A673 (cell line): ENCODE data around the gene NEO1. TPM values are rescaled to one million over a fixed set of nuclear protein-coding genes. Genes with fewer than 3 reads are reported as not detected.

ENCODE experiments used
- BruUV-seq: library from RNA; stranded (reverse); fragments of 400-500 nt; replicated peaks from 2 replicates; lab custom pipeline; 2021; lab: Mats Ljungman, UMichigan
- CTCF ChIA-PET: fragments of 300-600 bp; sonication (Branson Sonifier 250); formaldehyde crosslinking; loops from one replicate; lab custom pipeline; 2022; ENCODE audit warnings: antibody characterized with exemption; lab: Charles Lee
- POLR2A ChIA-PET: fragments of 300-600 bp; sonication (Branson Sonifier 250); formaldehyde crosslinking; loops from one replicate; lab custom pipeline; 2022; ENCODE audit warnings: antibody characterized with exemption; ENCODE audit not compliant: low non-redundant PET; lab: Charles Lee
- DNase-seq: peaks from one replicate; pipeline ENCODE4 v3.0.0-alpha.2; 2015; ENCODE audit warnings: low spot score
- H3K27ac ChIP-seq: fragments of 200-600 bp; sonication (generic); 2 replicates; pipeline ENCODE4 v1.5.1; 2016; ENCODE audit warnings: mixed run types, low read depth, mild to moderate bottlenecking, mixed read lengths, antibody characterized with exemption, low read length; ENCODE audit not compliant: poor library complexity, severe bottlenecking
- H3K27me3 ChIP-seq: fragments of 200-600 bp; sonication (generic); replicated peaks from 2 replicates; pipeline ENCODE4 v1.6.1; 2017; ENCODE audit warnings: mixed run types, low read depth, mild to moderate bottlenecking, mixed read lengths, antibody characterized with exemption, low read length; ENCODE audit not compliant: insufficient read depth, poor library complexity
- H3K36me3 ChIP-seq: fragments of 200-600 bp; sonication (generic); 2 replicates; pipeline ENCODE4 v1.6.1; 2016; ENCODE audit warnings: mixed run types, mild to moderate bottlenecking, mixed read lengths, antibody characterized with exemption, low read length; ENCODE audit not compliant: insufficient read depth, poor library complexity, severe bottlenecking
- H3K4me1 ChIP-seq: fragments of 200-600 bp; sonication (generic); 2 replicates; pipeline ENCODE4 v1.6.1; 2017; ENCODE audit warnings: mixed run types, mild to moderate bottlenecking, mixed read lengths, antibody characterized with exemption, low read length; ENCODE audit not compliant: insufficient read depth, poor library complexity, severe bottlenecking
- H3K4me3 ChIP-seq: fragments of 200-600 bp; sonication (generic); 2 replicates; pipeline ENCODE4 v1.5.1; 2016; ENCODE audit warnings: low read depth, mixed run types, mild to moderate bottlenecking, mixed read lengths, low read length; ENCODE audit not compliant: poor library complexity, severe bottlenecking
- H3K9me3 ChIP-seq: fragments of 200-600 bp; sonication (generic); 2 replicates; pipeline ENCODE4 v1.6.1; 2016; ENCODE audit warnings: mixed run types, low read depth, mild to moderate bottlenecking, mixed read lengths, antibody characterized with exemption, low read length; ENCODE audit not compliant: poor library complexity, severe bottlenecking
- CTCF ChIP-seq: fragments of 300-800, 200-600 bp; sonication (generic); conservative IDR thresholded peaks from 2 replicates; pipeline ENCODE4 v1.5.1; 2017; ENCODE audit warnings: low read depth, mild to moderate bottlenecking, antibody characterized with exemption, low read length, moderate library complexity, mixed read lengths
- EZH2 ChIP-seq: fragments of 200-600 bp; sonication (generic); IDR thresholded peaks from 2 replicates; pipeline ENCODE4 v1.6.1; 2017; ENCODE audit warnings: borderline replicate concordance, low read depth, mild to moderate bottlenecking, mixed read lengths, antibody characterized with exemption, low read length; ENCODE audit not compliant: poor library complexity, severe bottlenecking
- intact Hi-C: fragments of 100-400 bp; cut with micrococcal nuclease; formaldehyde crosslinking; loops from one replicate; pipeline ENCODE4 v1.10.0; 2022; ENCODE audit not compliant: unreplicated experiment
- total RNA-seq: library from RNA; stranded (reverse); gene quantifications from 2 replicates; pipeline ENCODE4 v1.2.3, GENCODE V29; 2021

NEO1 gene
- total RNA-seq, 1 experiment from 2014 or later: 72.6 TPM

- ChIA-PET POLR2A (no interaction called here), CTCF (no interaction called here)
- Histone ChIP-seq H3K9me3 (no peaks in the 10 kb centered on the region), H3K27me3 (no peaks in the 10 kb centered on the region), H3K27ac (no peak overlapping the region), H3K4me3 (no peak overlapping the region), H3K36me3 (no peaks in the 10 kb centered on the region), H3K4me1 (no peaks in the 10 kb centered on the region)
- intact Hi-C loops: no loop called here
- no peak for DNase-seq
- BruUV-seq: no TSS peak
- TF ChIP-seq EZH2: no peak
- no peak for TF ChIP-seq CTCF
Observed at GRCh38 chr15:73005032-73005431, 47.2 kb upstream of the NEO1 start.

GRCh38 chr15:73005446-73005845 is 46.8 kb upstream of the NEO1 start:
- Histone ChIP-seq H3K4me1 (no peaks in the 10 kb centered on the region), H3K9me3 (no peaks in the 10 kb centered on the region), H3K27ac (no peak overlapping the region), H3K27me3 (no peaks in the 10 kb centered on the region), H3K4me3 (no peak overlapping the region), H3K36me3 (no peaks in the 10 kb centered on the region)
- TF ChIP-seq CTCF: no peak
- TF ChIP-seq EZH2: no peak
- BruUV-seq: no TSS peak
- DNase-seq: no peak
- intact Hi-C loops: no loop called here
- ChIA-PET CTCF (no interaction called here), POLR2A (no interaction called here)

GRCh38 chr15:73006523-73006922 is 45.7 kb upstream of the NEO1 start:
- ChIA-PET POLR2A (no interaction called here), CTCF (no interaction called here)
- no peaks in the 10 kb centered on the region for H3K9me3 ChIP-seq
- H3K4me3 ChIP-seq: no peak overlapping the region
- H3K27ac ChIP-seq: no peak overlapping the region
- no peaks in the 10 kb centered on the region for H3K4me1 ChIP-seq
- H3K27me3 ChIP-seq: no peaks in the 10 kb centered on the region
- TF ChIP-seq CTCF (no peak), EZH2 (no peak)
- BruUV-seq: no TSS peak
- H3K36me3 ChIP-seq: no peaks in the 10 kb centered on the region
- no peak for DNase-seq
- intact Hi-C loops: no loop called here
